ENCODE results near the gene CYB561A3.

Gene CYB561A3

DNA sequence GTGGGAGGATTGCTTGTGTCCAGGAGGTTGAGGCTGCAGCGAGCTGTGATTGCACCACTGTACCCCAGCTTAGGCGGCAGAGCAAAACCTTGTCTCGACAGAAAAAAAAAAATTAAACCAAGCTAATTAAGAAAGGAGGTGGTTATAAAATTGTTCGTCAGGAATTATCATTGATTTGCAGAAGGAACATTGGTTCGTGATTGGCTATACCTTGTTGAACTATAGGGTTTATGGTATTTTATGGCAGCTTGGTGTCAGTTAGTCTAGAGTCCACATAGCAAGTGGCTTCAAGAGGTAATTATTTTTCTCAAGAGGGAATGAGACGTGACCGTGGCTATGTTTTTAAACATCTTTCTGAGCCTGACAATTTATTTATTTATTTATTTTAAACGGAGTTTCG is 19.2 kb upstream of the CYB561A3 start:
- no peak for TF ChIP-seq JUND (IDR thresholded peaks at IDR 0.05; ENCODE audit: low read depth)
- in situ Hi-C loops (cut with HindIII; ENCODE audit: low pct_unique_long_range_greater_than_20kb, low sequenced_read_pairs), result no loop called here
- no peak for DNase-seq (ENCODE audit: low read depth in 1 of 2, low spot score in 1 of 2)

GRCh38 chr11:61378713-61379313 is 17.1 kb upstream of the CYB561A3 start:
- peak; percentile 69 to 84 for DNase-seq (ENCODE audit: low read depth in 1 of 2, low spot score in 1 of 2)
- in situ Hi-C loops (cut with HindIII; ENCODE audit: low pct_unique_long_range_greater_than_20kb, low sequenced_read_pairs), result no loop called here
- TF ChIP-seq JUND (IDR thresholded peaks at IDR 0.05; ENCODE audit: low read depth), result peak; percentile 82; the same call in 1 of the 2 replicates

DNA sequence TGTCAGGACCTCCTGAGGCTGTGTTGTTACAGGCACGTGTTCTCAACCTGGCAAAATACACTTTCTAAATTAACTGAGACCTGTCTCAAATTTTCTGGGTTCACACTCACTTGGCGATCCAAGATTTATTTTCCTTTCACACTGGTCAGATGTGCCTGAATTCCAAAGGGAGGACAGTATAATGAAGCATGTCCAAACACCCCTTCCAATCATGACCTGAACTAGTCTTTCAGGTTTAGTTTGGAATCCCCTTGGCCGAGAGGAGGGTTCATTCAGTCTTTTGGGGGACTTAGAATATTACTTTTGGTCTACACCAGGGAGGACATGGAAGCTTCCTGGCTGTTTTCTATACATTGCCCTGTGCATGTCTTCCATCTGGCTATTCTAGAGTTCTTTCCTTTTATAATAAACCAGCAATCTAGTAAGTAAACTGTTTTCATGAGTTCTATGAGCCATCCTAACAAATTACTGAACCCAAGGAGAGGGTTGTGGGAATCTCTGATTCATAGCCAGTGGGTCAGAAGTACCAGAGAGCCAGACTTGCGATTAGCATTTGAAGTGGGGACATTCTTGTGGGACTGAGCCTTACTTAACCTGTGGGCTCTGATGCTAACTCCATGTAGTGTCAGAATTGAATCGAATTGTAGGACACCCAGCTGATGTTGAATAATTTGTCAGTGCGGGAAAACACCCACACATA is 15.9 kb upstream of the CYB561A3 start:
- peak in 1 of 2 experiments; percentile 38 for DNase-seq (ENCODE audit: low read depth in 1 of 2, low spot score in 1 of 2)
- in situ Hi-C loops (cut with HindIII; ENCODE audit: low pct_unique_long_range_greater_than_20kb, low sequenced_read_pairs), result no loop called here

GRCh38 chr11:61375761-61376108 is 14.1 kb upstream of the CYB561A3 start:
- in situ Hi-C loops (cut with HindIII; ENCODE audit: low pct_unique_long_range_greater_than_20kb, low sequenced_read_pairs), result no loop called here
- no peak for DNase-seq (ENCODE audit: low read depth in 1 of 2, low spot score in 1 of 2)
- no peak for TF ChIP-seq JUND (IDR thresholded peaks at IDR 0.05; ENCODE audit: low read depth)

More for the DNA sequence above, 15.9 kb upstream of the CYB561A3 start:
- no peak for TF ChIP-seq JUND (IDR thresholded peaks at IDR 0.05; ENCODE audit: low read depth)

- DNase-seq (ENCODE audit: low read depth in 1 of 2, low spot score in 1 of 2), result no peak
- in situ Hi-C loops (cut with HindIII; ENCODE audit: low pct_unique_long_range_greater_than_20kb, low sequenced_read_pairs), result no loop called here
- no peak for TF ChIP-seq JUND (IDR thresholded peaks at IDR 0.05; ENCODE audit: low read depth)
Measured at GRCh38 chr11:61372659-61373420, 11.2 kb upstream of the CYB561A3 start.

DNA sequence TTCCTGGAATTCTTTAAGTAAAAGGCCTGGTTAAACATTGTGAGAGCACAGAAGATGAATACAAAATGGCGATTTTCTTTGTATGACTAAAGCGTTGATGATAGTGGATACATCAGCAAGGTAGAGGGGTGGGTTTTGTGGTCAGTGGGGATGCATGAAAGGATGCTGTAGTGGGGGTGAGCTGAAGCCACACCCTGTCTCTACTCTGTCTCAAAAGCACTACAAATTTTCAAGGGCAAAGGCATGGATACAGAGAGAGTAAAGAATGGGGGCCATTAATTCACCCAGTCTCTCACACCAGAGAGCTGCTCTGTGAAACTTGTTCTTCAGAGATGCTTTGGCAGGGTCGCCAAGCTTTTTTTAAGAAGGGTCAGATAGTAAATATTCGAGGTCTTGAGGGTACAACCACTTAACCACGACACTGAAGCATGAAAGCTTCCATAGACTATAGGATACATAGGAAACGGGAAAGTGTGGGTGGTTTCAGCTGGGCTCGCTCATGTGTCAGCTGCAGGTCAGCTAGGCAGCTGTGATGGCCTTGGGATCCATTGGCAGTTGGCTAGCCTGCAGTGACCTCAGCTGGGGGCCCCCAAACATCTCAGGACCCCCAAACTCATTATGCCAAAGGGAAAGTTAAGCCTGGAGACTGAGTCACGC is 8.8 kb upstream of the CYB561A3 start:
- TF ChIP-seq JUND (IDR thresholded peaks at IDR 0.05; ENCODE audit: low read depth), result no peak
- in situ Hi-C loops (cut with HindIII; ENCODE audit: low pct_unique_long_range_greater_than_20kb, low sequenced_read_pairs), result no loop called here

GRCh38 chr11:61369372-61370348 is 8.0 kb upstream of the CYB561A3 start:
- DNase-seq (ENCODE audit: low read depth in 1 of 2, low spot score in 1 of 2), result no peak
- no peak for TF ChIP-seq JUND (IDR thresholded peaks at IDR 0.05; ENCODE audit: low read depth)
- in situ Hi-C loops (cut with HindIII; ENCODE audit: low pct_unique_long_range_greater_than_20kb, low sequenced_read_pairs), result no loop called here

More for the DNA sequence above, 8.8 kb upstream of the CYB561A3 start:
- DNase-seq (ENCODE audit: low read depth in 1 of 2, low spot score in 1 of 2), result no peak

DNA sequence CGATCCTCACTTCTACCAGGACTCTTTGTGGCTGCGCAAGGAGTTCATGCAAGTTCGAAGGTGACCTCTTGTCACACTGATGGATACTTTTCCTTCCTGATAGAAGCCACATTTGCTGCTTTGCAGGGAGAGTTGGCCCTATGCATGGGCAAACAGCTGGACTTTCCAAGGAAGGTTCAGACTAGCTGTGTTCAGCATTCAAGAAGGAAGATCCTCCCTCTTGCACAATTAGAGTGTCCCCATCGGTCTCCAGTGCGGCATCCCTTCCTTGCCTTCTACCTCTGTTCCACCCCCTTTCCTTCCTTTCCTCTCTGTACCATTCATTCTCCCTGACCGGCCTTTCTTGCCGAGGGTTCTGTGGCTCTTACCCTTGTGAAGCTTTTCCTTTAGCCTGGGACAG is 7.0 kb upstream of the CYB561A3 start:
- no peak for DNase-seq (ENCODE audit: low read depth in 1 of 2, low spot score in 1 of 2)
- TF ChIP-seq JUND (IDR thresholded peaks at IDR 0.05; ENCODE audit: low read depth), result no peak
- in situ Hi-C loops (cut with HindIII; ENCODE audit: low pct_unique_long_range_greater_than_20kb, low sequenced_read_pairs), result no loop called here

- in situ Hi-C loops (cut with HindIII; ENCODE audit: low pct_unique_long_range_greater_than_20kb, low sequenced_read_pairs), result no loop called here
- no peak for DNase-seq (ENCODE audit: low read depth in 1 of 2, low spot score in 1 of 2)
- no peak for TF ChIP-seq JUND (IDR thresholded peaks at IDR 0.05; ENCODE audit: low read depth)
Measured at GRCh38 chr11:61367406-61367805, 5.7 kb upstream of the CYB561A3 start.

DNA sequence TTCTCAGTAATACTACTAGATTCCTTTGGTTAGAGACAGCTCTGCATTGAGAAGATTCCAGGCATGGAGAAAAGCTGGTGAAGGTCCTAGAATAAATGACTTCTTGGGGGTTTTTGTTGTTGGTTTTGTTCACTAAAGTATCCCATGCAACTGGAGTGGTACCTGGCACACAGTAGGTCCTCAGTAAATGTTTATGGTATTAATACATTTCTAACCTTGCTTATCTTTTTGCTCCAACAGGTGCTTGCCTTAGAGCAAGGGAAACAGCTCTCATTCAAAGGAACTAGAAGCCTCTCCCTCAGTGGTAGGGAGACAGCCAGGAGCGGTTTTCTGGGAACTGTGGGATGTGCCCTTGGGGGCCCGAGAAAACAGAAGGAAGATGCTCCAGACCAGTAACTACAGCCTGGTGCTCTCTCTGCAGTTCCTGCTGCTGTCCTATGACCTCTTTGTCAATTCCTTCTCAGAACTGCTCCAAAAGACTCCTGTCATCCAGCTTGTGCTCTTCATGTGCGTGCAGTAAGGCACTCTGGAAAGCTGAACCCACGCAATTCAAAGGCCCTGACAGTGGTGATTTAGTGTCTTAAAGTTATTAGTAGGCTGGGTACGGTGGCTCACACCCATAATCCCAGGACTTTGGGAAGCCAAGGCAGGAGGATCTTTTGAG is 2.5 kb upstream of the CYB561A3 start:
- no peak for DNase-seq (ENCODE audit: low read depth in 1 of 2, low spot score in 1 of 2)
- TF ChIP-seq JUND (IDR thresholded peaks at IDR 0.05; ENCODE audit: low read depth), result no peak
- in situ Hi-C loops (cut with HindIII; ENCODE audit: low pct_unique_long_range_greater_than_20kb, low sequenced_read_pairs), result no loop called here

DNA sequence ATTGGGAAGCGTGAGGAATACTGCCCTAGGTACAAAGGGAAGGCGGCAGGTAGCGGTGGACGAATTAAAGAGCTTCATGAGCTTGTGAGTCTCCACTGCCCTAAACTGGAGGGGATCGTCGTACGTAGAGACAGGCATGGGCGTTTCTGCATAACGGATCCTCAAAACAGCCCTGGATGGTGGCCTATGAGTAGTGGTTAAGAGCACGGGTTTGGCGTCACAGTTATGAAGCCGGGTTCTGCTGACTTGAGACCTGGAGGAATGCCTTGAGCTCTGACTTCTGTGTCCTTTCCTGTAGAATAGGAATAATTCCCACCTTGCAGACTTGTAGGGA is 827 bp upstream of the CYB561A3 start:
- in situ Hi-C loops (cut with HindIII; ENCODE audit: low pct_unique_long_range_greater_than_20kb, low sequenced_read_pairs), result no loop called here
- DNase-seq (ENCODE audit: low read depth in 1 of 2, low spot score in 1 of 2), result peak in 1 of 2 experiments; percentile 57
- TF ChIP-seq JUND (IDR thresholded peaks at IDR 0.05; ENCODE audit: low read depth), result no peak

Measured in T47D (cell line).